Myocyte (in vitro differentiated cells): ENCODE results near the gene MYO18B. TPM values are rescaled to one million over a fixed set of nuclear protein-coding genes. Genes with fewer than 3 reads are reported as not detected.

Experiments used
- DNase-seq: peaks from one replicate; pipeline ENCODE4 v3.0.0-alpha.2; 2012; ENCODE audit warnings: low read depth
- total RNA-seq: library from RNA; depleted of rRNA; stranded (reverse); fragments of >200 nt; gene quantifications from 2 replicates; pipeline ENCODE4 v1.2.3, GENCODE V29; 2014

Gene MYO18B
- total RNA-seq, 1 donor from 2014 or later: 165 TPM

- DNase-seq: no peak
Measured at GRCh38 chr22:26041931-26042330, 299.9 kb downstream of the MYO18B start.

GRCh38 chr22:26043031-26043430 is 301.0 kb downstream of the MYO18B start:
- peak; percentile 17 for DNase-seq

DNA sequence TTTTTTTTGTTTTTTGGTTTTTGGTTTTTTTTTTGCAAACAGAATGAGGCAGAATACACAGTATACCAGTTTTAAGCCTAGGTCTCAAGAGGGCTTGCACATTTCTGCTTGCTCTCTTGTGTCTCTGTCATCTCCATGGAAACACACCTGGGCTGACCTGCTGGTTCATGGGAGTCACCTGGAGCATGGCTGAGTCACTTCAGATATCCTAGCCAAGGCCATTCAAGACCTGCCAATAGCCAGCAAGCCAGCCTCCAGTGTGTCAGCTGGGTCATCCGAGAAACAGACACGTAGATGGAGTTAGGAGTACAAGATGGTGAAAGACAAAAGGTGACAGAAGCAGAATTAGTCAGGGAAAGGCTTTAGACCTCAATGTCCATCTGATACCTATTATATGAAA is 303.1 kb downstream of the MYO18B start:
- DNase-seq: no peak

DNA sequence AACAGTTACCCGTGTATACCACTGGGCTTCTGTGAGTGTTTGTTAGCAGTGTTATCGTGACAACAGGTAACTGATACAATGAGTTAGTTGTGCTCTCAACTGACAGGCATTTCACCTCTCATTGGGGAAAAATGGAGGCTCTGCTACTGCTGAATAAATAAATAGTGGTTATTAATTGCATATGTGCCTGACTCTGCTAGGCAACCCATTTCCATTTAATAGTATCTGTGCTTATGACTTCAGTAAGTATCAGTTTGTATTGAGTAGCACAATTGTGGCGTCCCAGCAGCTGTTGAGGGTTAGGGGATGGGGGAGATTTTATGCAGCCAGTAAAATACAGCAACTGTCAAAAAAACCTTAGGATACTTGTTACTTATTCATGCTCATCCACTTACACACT is 303.9 kb downstream of the MYO18B start:
- DNase-seq: no peak

DNA sequence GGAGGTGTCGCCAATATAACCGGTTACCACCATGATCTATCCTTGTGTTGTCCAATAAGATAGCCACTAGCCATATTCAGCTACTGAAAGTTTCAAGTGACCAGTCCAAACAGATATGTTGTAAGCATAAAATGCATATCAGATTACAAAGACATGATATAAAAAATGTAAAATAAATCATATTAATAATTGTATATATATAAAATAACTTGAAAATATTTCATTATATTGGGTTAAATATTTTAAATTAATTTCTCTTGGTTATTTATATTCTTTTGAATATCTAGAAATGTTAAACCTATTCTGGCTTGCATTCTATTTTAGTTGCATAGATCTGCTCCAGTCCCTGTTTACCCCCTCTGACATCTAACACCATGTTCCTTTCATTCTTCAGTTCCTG is 305.5 kb downstream of the MYO18B start:
- no peak for DNase-seq

GRCh38 chr22:26047920-26048319 is 305.9 kb downstream of the MYO18B start:
- no peak for DNase-seq

GRCh38 chr22:26050079-26050478 is 308.1 kb downstream of the MYO18B start:
- DNase-seq: no peak

GRCh38 chr22:26053737-26054316 is 311.8 kb downstream of the MYO18B start:
- DNase-seq: no peak

DNA sequence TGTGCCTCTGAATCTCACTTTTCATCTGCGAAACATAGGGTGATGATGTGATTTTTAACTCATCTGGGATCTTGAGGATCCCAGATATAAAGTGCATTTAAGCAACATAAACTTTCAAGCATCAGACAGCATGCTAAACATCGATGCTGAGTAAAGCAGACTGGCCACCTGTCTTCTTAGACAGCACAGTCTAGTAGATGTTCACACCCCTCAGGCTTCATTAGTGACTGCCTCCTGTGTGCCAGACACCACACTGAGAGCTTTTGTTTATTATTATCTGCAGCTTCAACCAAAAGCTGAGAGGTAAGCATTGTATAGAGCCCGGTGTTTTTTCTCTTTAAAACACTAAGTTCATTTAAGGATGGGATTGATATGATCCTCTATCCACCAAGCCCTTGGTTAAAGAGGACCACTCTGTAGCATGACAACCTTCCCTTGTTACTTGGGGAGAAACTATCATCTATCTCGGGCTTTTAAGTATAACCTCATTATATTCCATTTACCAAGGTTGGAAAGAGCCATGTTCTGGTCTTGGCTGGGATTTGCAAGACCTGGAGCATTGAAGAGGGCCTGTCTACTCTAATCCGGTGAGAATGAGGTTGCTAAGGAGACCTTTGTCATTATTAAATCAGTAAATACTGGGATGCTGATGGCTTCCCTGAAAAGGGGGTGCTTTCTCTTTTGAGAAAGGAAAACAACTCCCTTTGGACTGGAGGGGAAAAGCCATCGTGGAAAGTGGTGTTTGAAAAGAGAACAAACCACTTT is 313.0 kb downstream of the MYO18B start:
- no peak for DNase-seq

GRCh38 chr22:26055693-26056092 is 313.7 kb downstream of the MYO18B start:
- DNase-seq: no peak

GRCh38 chr22:26056455-26057200 is 314.6 kb downstream of the MYO18B start:
- no peak for DNase-seq

DNA sequence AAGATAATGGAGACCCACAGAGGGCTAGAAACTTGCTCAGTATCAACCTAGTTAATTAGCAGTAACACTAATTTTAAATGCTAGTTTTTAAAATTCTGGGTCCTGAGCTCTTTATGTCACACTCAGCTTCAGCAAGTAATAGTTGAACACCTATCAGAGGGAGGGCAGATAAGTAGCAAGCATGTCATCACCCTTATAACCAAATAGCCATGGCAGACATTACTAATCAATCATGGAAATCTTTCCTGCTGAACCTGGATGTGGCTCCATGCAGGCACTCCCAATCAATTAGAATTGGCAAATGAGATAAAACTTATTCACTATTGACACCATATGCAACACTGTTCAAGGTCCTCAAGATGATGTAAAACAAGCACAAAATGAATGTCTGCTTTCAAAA is 315.7 kb downstream of the MYO18B start:
- no peak for DNase-seq

DNA sequence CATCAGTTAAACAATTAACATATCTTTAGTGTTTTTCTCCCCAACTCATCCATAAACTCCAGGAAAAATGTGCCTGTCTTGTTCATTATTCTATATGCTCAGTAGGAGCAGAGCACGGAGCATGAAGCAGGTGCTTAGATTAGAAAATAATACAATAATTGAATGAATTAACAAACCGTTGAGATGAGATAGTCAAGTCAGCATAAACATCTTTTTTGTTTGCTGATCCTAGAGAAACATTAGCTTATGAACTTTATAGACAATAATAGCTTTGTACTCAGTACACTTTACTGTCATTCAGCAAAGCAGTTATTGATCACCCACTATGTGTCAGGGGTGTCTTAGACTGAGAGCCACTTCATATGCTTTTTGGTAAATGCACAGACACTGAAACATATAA is 322.1 kb downstream of the MYO18B start:
- DNase-seq: no peak

DNA sequence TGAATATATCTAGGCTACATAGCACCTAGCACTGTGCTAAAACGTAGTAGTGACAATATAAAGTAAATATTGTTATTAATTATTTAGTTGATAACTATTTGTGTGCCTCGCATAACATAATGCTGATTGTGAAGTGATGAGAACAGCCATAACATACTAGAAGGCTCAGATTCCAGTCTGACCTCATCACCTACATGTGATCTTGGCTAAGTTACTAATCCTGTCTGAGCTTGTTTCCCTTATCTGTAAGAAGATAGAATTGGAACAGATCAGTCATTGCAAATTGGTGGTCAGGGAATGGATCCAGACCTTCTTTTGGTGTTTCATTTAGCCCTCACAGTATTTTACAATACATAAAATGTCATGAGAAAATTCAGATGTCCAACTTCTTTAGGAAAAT is 323.9 kb downstream of the MYO18B start:
- peak; percentile 24 for DNase-seq

DNA sequence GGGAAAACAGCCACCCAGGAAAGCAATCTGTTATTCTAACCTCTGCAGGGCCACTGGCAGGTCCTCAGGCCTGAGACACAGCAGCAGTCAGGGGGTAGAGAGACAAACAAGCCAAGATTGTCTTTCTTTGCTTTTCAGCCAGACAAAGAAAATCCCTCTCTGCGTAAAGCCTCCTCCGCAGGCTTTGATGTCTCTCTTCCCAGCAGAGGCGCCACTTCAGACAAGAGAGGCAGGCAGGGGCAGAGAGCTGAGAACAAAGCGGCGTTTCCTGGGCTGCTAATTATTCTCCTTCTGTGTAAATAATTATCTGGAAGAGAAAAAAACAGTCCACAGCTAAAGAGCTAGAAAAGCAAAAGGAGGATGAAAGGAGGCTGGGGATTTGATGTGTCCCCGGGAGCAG is 324.5 kb downstream of the MYO18B start:
- DNase-seq: no peak

GRCh38 chr22:26068571-26068970 is 326.6 kb downstream of the MYO18B start:
- DNase-seq: no peak

- no peak for DNase-seq
Measured at GRCh38 chr22:26072621-26073020, 330.6 kb downstream of the MYO18B start.

DNA sequence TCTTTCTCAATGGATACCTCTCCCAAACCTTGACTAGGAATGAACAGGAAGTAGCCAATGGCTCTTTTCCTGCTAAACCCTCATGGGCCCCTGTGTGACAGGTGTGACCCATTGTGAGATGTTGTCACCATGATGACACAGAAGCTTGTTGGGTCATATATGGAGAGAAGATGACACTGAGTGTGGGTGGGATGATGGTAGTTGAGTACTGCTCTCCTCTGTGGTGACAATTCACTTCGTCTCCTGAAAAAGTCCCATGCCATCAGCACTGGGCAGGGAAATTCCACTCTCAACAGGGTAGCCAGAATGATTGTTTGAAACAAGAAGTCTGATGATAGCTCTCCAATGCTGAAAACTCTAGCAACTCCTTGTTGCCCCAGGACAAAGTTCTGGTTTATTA is 333.3 kb downstream of the MYO18B start:
- no peak for DNase-seq

- peak; percentile 44 for DNase-seq
Measured at GRCh38 chr22:26079009-26079408, 337.0 kb downstream of the MYO18B start.
